Measurements from ENCODE around the gene FAM131B. TPM values are rescaled to one million over a fixed set of nuclear protein-coding genes. Genes with fewer than 3 reads are reported as not detected.
A peak's percentile ranks its signal among the peaks of the same experiment; 100 is the strongest.

The FAM131B gene
- polyA plus RNA-seq, 1 donor (not counting 4 experiments of a cell fraction or from before 2014, with no cell fraction given): 0.21 TPM

GRCh38 chr7:143331179-143331801, 31.2 kb downstream of the FAM131B start:
- Histone ChIP-seq H4K20me1 (ENCODE audit: control insufficient read depth, extremely low read depth, insufficient read depth, low read length) (no peaks in the 10 kb centered on the region), H3K4me1 (ENCODE audit: control insufficient read depth, extremely low read depth, insufficient read depth, low read length) (peaks cover 14% of the 10 kb centered on the region), H3K36me3 (ENCODE audit: control insufficient read depth in 2 of 2, extremely low read depth in 1 of 2, insufficient read depth in 2 of 2, low read length in 2 of 2) (no peaks in the 10 kb centered on the region), H3K27me3 (ENCODE audit: control insufficient read depth, extremely low read depth, insufficient read depth, low read length) (no peaks in the 10 kb centered on the region), H2AFZ (ENCODE audit: control insufficient read depth, low read length) (peak overlapping the region; percentile 66), H3K4me2 (ENCODE audit: control insufficient read depth, extremely low read depth, insufficient read depth, low read depth, low read length) (peak overlapping the region; percentile 52), H3K27ac (ENCODE audit: control insufficient read depth, insufficient read depth, low read length) (peak overlapping the region; percentile 67), H3K4me3 (ENCODE audit: control insufficient read depth in 2 of 3, extremely low read depth in 1 of 3, insufficient read depth in 2 of 3, low read depth in 1 of 3, low read length in 3 of 3) (peak overlapping the region in 1 of 3 experiments; percentile 20), H3K79me2 (ENCODE audit: control insufficient read depth, insufficient read depth, low read length) (no peaks in the 10 kb centered on the region), H3K9me1 (ENCODE audit: control insufficient read depth, extremely low read depth, insufficient read depth, low read length) (peaks cover 3% of the 10 kb centered on the region), H3K9me3 (ENCODE audit: control insufficient read depth, low read depth, low read length) (no peaks in the 10 kb centered on the region), H3K9ac (ENCODE audit: control insufficient read depth, extremely low read depth, insufficient read depth, low read length) (peak overlapping the region; percentile 41)
- no peak for TF ChIP-seq CTCF (optimal IDR thresholded peaks at IDR 0.05 in 1 of 3, IDR thresholded peaks at IDR 0.05 in 1 of 3, conservative IDR thresholded peaks at IDR 0.05 in 1 of 3; ENCODE audit: extremely low read depth in 1 of 3, insufficient read depth in 2 of 3, low read length in 3 of 3)
- no peak for TF ChIP-seq EZH2 (IDR thresholded peaks at IDR 0.05; ENCODE audit: low read length)
- dilution Hi-C loops (cut with MboI; ENCODE audit: extremely low pct_ligation_motif_present, low sequenced_read_pairs): no loop called here
- FAIRE-seq: peak; percentile 87
- DNase-seq (ENCODE audit: low read depth, low spot score): peak; percentile 33

GRCh38 chr7:143329471-143330170, 32.9 kb downstream of the FAM131B start:
- Histone ChIP-seq H3K9me3 (ENCODE audit: control insufficient read depth, low read depth, low read length) (no peaks in the 10 kb centered on the region), H3K27ac (ENCODE audit: control insufficient read depth, insufficient read depth, low read length) (no peak overlapping the region), H3K4me2 (ENCODE audit: control insufficient read depth, extremely low read depth, insufficient read depth, low read depth, low read length) (no peak overlapping the region), H2AFZ (ENCODE audit: control insufficient read depth, low read length) (no peak overlapping the region), H4K20me1 (ENCODE audit: control insufficient read depth, extremely low read depth, insufficient read depth, low read length) (no peaks in the 10 kb centered on the region), H3K4me1 (ENCODE audit: control insufficient read depth, extremely low read depth, insufficient read depth, low read length) (peaks cover 14% of the 10 kb centered on the region), H3K9ac (ENCODE audit: control insufficient read depth, extremely low read depth, insufficient read depth, low read length) (no peak overlapping the region), H3K4me3 (ENCODE audit: control insufficient read depth in 2 of 3, extremely low read depth in 1 of 3, insufficient read depth in 2 of 3, low read depth in 1 of 3, low read length in 3 of 3) (no peak overlapping the region), H3K36me3 (ENCODE audit: control insufficient read depth in 2 of 2, extremely low read depth in 1 of 2, insufficient read depth in 2 of 2, low read length in 2 of 2) (no peaks in the 10 kb centered on the region), H3K79me2 (ENCODE audit: control insufficient read depth, insufficient read depth, low read length) (no peaks in the 10 kb centered on the region), H3K27me3 (ENCODE audit: control insufficient read depth, extremely low read depth, insufficient read depth, low read length) (no peaks in the 10 kb centered on the region), H3K9me1 (ENCODE audit: control insufficient read depth, extremely low read depth, insufficient read depth, low read length) (peaks cover 3% of the 10 kb centered on the region)
- DNase-seq (ENCODE audit: low read depth, low spot score) (no peak), FAIRE-seq (no peak)
- dilution Hi-C loops (cut with MboI; ENCODE audit: extremely low pct_ligation_motif_present, low sequenced_read_pairs): no loop called here
- TF ChIP-seq CTCF (optimal IDR thresholded peaks at IDR 0.05 in 1 of 3, IDR thresholded peaks at IDR 0.05 in 1 of 3, conservative IDR thresholded peaks at IDR 0.05 in 1 of 3; ENCODE audit: extremely low read depth in 1 of 3, insufficient read depth in 2 of 3, low read length in 3 of 3) (peak in 2 of 3 experiments; percentile 6 to 16), EZH2 (IDR thresholded peaks at IDR 0.05; ENCODE audit: low read length) (no peak)
